B cell (primary cell): Measurements from ENCODE around the gene MARCHF3. TPM values are rescaled to one million over a fixed set of nuclear protein-coding genes. Genes with fewer than 3 reads are reported as not detected.

ENCODE experiments used
- ATAC-seq: fragments of 200-7000 bp; cut with Tn5 transposase; one replicate; pipeline ENCODE4 v1.10.0; 2021; ENCODE audit warnings: low read depth, mild to moderate bottlenecking, moderate number of reproducible peaks, moderate library complexity
- CTCF ChIA-PET: fragments of 350-600 bp; sonication (Branson Sonifier 250); formaldehyde crosslinking; loops from one replicate; lab custom pipeline; 2021; ENCODE audit warnings: antibody characterized with exemption, inconsistent platforms; lab: Charles Lee
- POLR2A ChIA-PET: fragments of 350-600 bp; sonication (Branson Sonifier 250); formaldehyde crosslinking; loops from one replicate; lab custom pipeline; 2021; ENCODE audit warnings: antibody characterized with exemption; lab: Charles Lee
- DNase-seq: peaks from one replicate; pipeline ENCODE4 v3.0.0; 2013
- H2AFZ ChIP-seq: 2 replicates; pipeline ENCODE4 v1.6.1; 2012; ENCODE audit warnings: mild to moderate bottlenecking, low read depth, low read length; ENCODE audit not compliant: insufficient read depth, poor library complexity, severe bottlenecking
- H3K27ac ChIP-seq, 2 donors: 1 replicate in 1 of 2; 2 replicates in 1 of 2; pipeline ENCODE4 v1.5.1; 2012 to 2013; ENCODE audit warnings: low read length in 2 of 2, mild to moderate bottlenecking in 2 of 2, moderate library complexity in 1 of 2
- H3K27me3 ChIP-seq, 4 experiments: fragments of 200-600 bp in 1 of 4; sonication (generic) in 1 of 4; replicated peaks in 1 of 4; 1 replicate in 2 of 4; 2 replicates in 2 of 4; pipeline versions ENCODE4 v1.6.1 to v1.7.0; 2013 to 2016; ENCODE audit warnings: low read length in 3 of 4, mild to moderate bottlenecking in 2 of 4, mixed read lengths in 1 of 4, moderate library complexity in 1 of 4; ENCODE audit not compliant: insufficient read depth in 4 of 4, control insufficient read depth in 3 of 4; ENCODE audit errors: control extremely low read depth in 1 of 4
- H3K36me3 ChIP-seq, 2 experiments: replicated peaks in 1 of 2; 1 replicate in 1 of 2; 2 replicates in 1 of 2; pipeline versions ENCODE4 v1.6.1 to v1.7.1; 2013; ENCODE audit warnings: low read length in 1 of 2; ENCODE audit not compliant: insufficient read depth in 2 of 2, control insufficient read depth in 1 of 2; ENCODE audit errors: control extremely low read depth in 1 of 2, extremely low read depth in 1 of 2
- H3K4me1 ChIP-seq, 2 donors: fragments of 200-600 bp in 1 of 2; sonication (generic) in 1 of 2; 1 replicate in 1 of 2; 2 replicates in 1 of 2; pipeline versions ENCODE4 v1.5.1 to v1.6.1; 2013 to 2017; ENCODE audit warnings: low read length in 2 of 2; ENCODE audit not compliant: control insufficient read depth in 2 of 2, insufficient read depth in 2 of 2
- H3K4me2 ChIP-seq: replicated peaks from 2 replicates; pipeline ENCODE3; 2012; ENCODE audit warnings: mild to moderate bottlenecking, low read depth, low read length; ENCODE audit not compliant: poor library complexity, severe bottlenecking
- H3K4me3 ChIP-seq, 5 experiments: fragments of 200-600 bp in 1 of 5; sonication (generic) in 1 of 5; 1 replicate in 3 of 5; 2 replicates in 2 of 5; pipeline versions ENCODE4 v1.5.1 to v1.7.0; 2011 to 2016; ENCODE audit warnings: low read length in 4 of 5, mild to moderate bottlenecking in 4 of 5, low read depth in 2 of 5, control low read depth in 1 of 5, moderate library complexity in 1 of 5; ENCODE audit not compliant: insufficient read depth in 1 of 5; ENCODE audit errors: control extremely low read depth in 1 of 5, extremely low read depth in 1 of 5
- H3K79me2 ChIP-seq: fragments of 200-600 bp; sonication (generic); one replicate; pipeline ENCODE4 v1.6.0; 2016; ENCODE audit warnings: low read length; ENCODE audit not compliant: control insufficient read depth, insufficient read depth
- H3K9ac ChIP-seq: fragments of 200-600 bp; sonication (generic); 2 replicates; pipeline ENCODE4 v1.6.1; 2017; ENCODE audit warnings: mild to moderate bottlenecking, low read length, moderate library complexity
- H3K9me3 ChIP-seq, 3 donors: one replicate each; pipeline versions ENCODE4 v1.6.1 to v1.7.1; 2013; ENCODE audit warnings: low read length in 2 of 3; ENCODE audit not compliant: control insufficient read depth in 2 of 3, insufficient read depth in 1 of 3; ENCODE audit errors: control extremely low read depth in 1 of 3
- H4K20me1 ChIP-seq: 2 replicates; pipeline ENCODE4 v1.6.0; 2012; ENCODE audit warnings: mild to moderate bottlenecking, low read length; ENCODE audit not compliant: insufficient read depth, control insufficient read depth, poor library complexity, severe bottlenecking
- H3K27ac Mint-ChIP-seq: one replicate; pipeline ENCODE4 v1.8.0; 2021; ENCODE audit warnings: mixed read lengths
- H3K27me3 Mint-ChIP-seq: one replicate; pipeline ENCODE4 v1.8.0; 2021; ENCODE audit warnings: mixed read lengths
- H3K4me1 Mint-ChIP-seq: one replicate; pipeline ENCODE4 v1.8.0; 2021; ENCODE audit warnings: mixed read lengths
- H3K4me3 Mint-ChIP-seq: one replicate; pipeline ENCODE4 v1.8.0; 2021; ENCODE audit warnings: mixed read lengths
- H3K9me3 Mint-ChIP-seq: one replicate; pipeline ENCODE4 v1.8.0; 2022; ENCODE audit warnings: mixed read lengths; ENCODE audit not compliant: insufficient read depth
- EZH2 ChIP-seq: IDR thresholded peaks from 2 replicates; pipeline ENCODE4 v1.6.1; 2012; ENCODE audit warnings: borderline replicate concordance, low read depth, mild to moderate bottlenecking, moderate library complexity, low read length; ENCODE audit not compliant: insufficient read depth, poor library complexity, severe bottlenecking
- WGBS: methylation state at CpG from one replicate; pipeline ENCODE4 v1.1.5; 2013; ENCODE audit warnings: missing lambda C conversion rate; ENCODE audit not compliant: insufficient coverage; 5-methylcytosine and 5-hydroxymethylcytosine counted together
- intact Hi-C: fragments of 100-400 bp; cut with micrococcal nuclease; formaldehyde crosslinking; loops from one replicate; pipeline ENCODE4 v1.10.0; 2022
- polyA plus RNA-seq: library from polyadenylated mRNA; depleted of rRNA; stranded (reverse); fragments of >200 nt; gene quantifications from 2 replicates; pipeline ENCODE4 v1.2.3, GENCODE V29; 2012
- total RNA-seq, 2 donors: library from RNA; stranded (reverse); fragments of 120-200 nt in 1 of 2; gene quantifications; 1 replicate in 1 of 2; 2 replicates in 1 of 2; pipeline versions ENCODE4 v1.2.3 to v1.2.4, GENCODE V29; 2013 to 2022
- TF ChIP-seq, protein P1 (sequence below): fragments of 200-600 bp; IDR thresholded peaks from one replicate; pipeline ENCODE4 v1.8.0; 2022; ENCODE audit warnings: antibody characterized with exemption, mild to moderate bottlenecking

Gene MARCHF3
- total and polyA plus RNA-seq, 2 donors (not counting 1 experiment from before 2014, with no cell fraction given) = 31.6 to 35.0 TPM

DNA sequence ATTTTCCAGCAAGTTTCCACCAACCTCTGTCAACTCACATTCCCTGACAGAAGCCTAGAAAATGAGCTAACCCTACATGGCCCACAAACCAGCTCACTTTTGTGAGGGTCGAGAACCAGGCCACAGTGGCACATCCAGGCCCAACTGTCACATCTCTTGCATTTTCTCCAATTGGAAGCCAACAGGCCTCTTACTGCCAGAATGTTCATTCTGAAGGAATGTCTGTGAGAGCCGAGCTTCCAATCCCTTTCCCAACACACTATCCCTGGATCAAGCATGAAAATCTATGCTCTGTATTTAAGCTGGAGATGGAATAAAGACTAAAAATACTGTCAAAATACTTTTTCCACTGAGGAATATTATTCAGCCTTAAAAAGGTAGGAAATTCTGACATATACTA lies 20.0 kb downstream of the MARCHF3 start:
- no peak overlapping the region for H3K27ac Mint-ChIP-seq
- intact Hi-C loops = no loop called here
- H3K4me2 ChIP-seq = no peak overlapping the region
- H3K4me3 Mint-ChIP-seq = no peak overlapping the region
- peaks cover 72% of the 10 kb centered on the region for H3K4me1 Mint-ChIP-seq
- no peaks in the 10 kb centered on the region for H3K9me3 ChIP-seq
- ATAC-seq = no peak
- no peak overlapping the region for H3K4me3 ChIP-seq
- no peaks in the 10 kb centered on the region for H3K27me3 Mint-ChIP-seq
- 100% methylated on average over 1 of the region's 2 CpGs for WGBS
- H2AFZ ChIP-seq = no peak overlapping the region
- CTCF ChIA-PET = interaction anchor here (1.0 kb wide), 1 partner anchor 12 kb away, joined by 3 read pairs; no protein-coding TSS in a partner anchor
- no peaks in the 10 kb centered on the region for H4K20me1 ChIP-seq
- TF ChIP-seq EZH2 = no peak
- TF ChIP-seq, protein P1, sequence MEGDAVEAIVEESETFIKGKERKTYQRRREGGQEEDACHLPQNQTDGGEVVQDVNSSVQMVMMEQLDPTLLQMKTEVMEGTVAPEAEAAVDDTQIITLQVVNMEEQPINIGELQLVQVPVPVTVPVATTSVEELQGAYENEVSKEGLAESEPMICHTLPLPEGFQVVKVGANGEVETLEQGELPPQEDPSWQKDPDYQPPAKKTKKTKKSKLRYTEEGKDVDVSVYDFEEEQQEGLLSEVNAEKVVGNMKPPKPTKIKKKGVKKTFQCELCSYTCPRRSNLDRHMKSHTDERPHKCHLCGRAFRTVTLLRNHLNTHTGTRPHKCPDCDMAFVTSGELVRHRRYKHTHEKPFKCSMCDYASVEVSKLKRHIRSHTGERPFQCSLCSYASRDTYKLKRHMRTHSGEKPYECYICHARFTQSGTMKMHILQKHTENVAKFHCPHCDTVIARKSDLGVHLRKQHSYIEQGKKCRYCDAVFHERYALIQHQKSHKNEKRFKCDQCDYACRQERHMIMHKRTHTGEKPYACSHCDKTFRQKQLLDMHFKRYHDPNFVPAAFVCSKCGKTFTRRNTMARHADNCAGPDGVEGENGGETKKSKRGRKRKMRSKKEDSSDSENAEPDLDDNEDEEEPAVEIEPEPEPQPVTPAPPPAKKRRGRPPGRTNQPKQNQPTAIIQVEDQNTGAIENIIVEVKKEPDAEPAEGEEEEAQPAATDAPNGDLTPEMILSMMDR = no peak
- H3K27me3 ChIP-seq = no peaks in the 10 kb centered on the region
- peaks cover 79% of the 10 kb centered on the region for H3K79me2 ChIP-seq
- peaks cover 33 to 58% of the 10 kb centered on the region in 2 donors for H3K4me1 ChIP-seq
- no peak for DNase-seq
- POLR2A ChIA-PET = no interaction called here
- H3K9ac ChIP-seq = no peak overlapping the region
- H3K36me3 ChIP-seq = peaks cover 0 to 2% of the 10 kb centered on the region in 2 experiments
- H3K27ac ChIP-seq = no peak overlapping the region
- H3K9me3 Mint-ChIP-seq = peaks cover 3% of the 10 kb centered on the region

DNA sequence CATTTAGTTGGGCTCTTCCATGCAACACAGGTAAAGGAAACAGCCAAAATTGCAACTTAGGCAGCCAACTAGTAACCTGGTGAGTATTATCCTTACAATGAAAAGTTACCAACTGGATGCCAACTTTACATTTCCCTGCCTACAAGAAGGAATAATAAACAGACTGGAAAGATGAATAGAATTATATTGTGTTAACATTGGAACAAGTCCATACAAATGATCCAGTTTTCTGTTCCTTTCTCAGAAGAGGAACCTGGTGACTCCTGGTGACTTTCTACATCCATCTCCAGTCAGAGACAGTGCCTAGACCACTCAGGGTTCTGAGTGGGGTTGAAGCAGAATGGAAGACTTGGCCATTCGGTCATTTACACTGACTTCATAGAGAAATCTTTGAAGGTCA lies 20.6 kb downstream of the MARCHF3 start:
- Histone ChIP-seq H2AFZ (no peak overlapping the region), H3K9ac (no peak overlapping the region), H3K4me2 (no peak overlapping the region), H3K79me2 (peaks cover 80% of the 10 kb centered on the region), H3K36me3 (peaks cover 0 to 2% of the 10 kb centered on the region in 2 experiments), H3K27me3 (no peaks in the 10 kb centered on the region), H3K4me3 (no peak overlapping the region), H4K20me1 (no peaks in the 10 kb centered on the region), H3K4me1 (peaks cover 36 to 60% of the 10 kb centered on the region in 2 donors), H3K27ac (no peak overlapping the region), H3K9me3 (no peaks in the 10 kb centered on the region)
- POLR2A ChIA-PET = no interaction called here
- H3K27me3 Mint-ChIP-seq = no peaks in the 10 kb centered on the region
- no peak overlapping the region for H3K4me3 Mint-ChIP-seq
- DNase-seq (no peak), ATAC-seq (no peak)
- peak overlapping the region; percentile 15 for H3K27ac Mint-ChIP-seq
- peaks cover 3% of the 10 kb centered on the region for H3K9me3 Mint-ChIP-seq
- TF ChIP-seq, protein P1 = no peak
- no peak for TF ChIP-seq EZH2
- peaks cover 70% of the 10 kb centered on the region for H3K4me1 Mint-ChIP-seq
- WGBS = no CpG with 5 or more reads among the region's 1 CpG
- intact Hi-C loops = no loop called here
- CTCF ChIA-PET = interaction anchor here (1.0 kb wide), 1 partner anchor 12 kb away, joined by 3 read pairs; no protein-coding TSS in a partner anchor
